GM10847 (cell line): ENCODE measurements around the gene CCDC188.

Source experiments
- POLR2A ChIP-seq: IDR thresholded peaks from 2 replicates; pipeline ENCODE4 v1.6.1; 2011; ENCODE audit not compliant: insufficient read length; ENCODE audit errors: extremely low read depth

CCDC188 gene

DNA sequence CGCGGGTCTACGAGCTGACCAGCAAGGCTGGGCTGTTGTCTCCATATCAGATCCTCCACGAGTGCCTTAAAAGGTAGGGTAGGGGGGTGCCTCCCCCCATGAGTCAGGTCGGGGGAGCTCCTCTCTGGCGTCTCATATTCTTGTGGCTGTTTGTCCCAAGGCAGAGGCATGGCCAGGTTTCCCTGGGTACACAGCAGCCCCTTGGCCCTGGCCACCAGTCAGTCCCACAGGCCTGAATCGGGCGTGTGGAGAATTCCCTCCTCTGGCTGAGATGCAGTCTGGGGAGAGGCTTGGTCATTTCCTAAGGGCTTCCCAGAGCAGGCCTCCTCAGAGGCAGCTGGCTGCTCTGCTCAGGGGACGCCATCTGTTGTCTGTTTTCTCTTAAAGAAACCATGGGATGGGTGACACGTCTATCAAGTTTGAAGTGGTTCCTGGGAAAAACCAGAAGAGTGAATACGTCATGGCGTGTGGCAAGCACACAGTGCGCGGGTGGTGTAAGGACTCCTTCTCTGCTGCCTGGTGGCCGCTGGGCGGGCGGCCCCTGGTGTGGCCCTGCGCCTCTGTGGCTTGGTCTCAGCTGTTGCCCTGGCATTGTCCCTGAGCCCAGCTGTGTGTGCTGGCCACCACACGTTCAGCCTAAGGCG lies 44.5 kb downstream of the CCDC188 start:
- TF ChIP-seq POLR2A = no peak

DNA sequence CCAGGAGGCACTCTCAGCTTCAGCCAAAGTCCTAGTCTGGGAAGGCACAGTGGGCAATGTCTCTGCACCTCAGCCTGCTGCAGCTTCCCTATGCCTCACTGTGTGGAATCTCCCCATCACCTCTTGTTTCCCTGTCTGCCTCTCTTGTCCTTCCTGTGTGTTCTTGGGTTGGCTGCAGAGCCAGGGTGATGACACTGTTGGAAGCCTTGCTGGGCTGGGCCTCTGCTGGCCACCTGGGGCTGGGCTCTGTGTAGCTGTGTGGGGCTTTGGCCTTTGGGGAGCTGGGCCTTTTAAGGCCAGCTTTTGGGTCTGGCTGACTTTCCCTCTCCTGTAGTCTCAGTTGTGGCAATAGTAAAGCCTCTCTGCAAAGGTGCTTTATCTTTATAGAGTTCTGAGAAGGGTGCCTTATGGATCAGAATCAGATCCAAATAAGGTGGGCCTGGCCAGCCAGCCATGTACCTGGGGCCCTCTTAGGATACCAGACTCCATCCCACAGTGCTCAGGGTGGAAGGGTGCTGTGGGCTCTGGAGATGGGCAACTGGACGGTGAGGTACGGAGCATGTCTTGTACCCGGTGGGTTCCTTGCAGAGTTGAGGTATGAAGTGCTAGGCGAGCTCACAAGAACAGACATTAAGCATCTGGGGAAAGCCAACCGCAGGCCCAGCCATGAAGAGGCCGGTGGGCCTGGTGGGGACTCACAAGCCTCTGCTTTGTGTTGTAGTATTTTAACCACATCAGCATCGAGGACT lies 45.2 kb downstream of the CCDC188 start:
- TF ChIP-seq POLR2A = no peak

DNA sequence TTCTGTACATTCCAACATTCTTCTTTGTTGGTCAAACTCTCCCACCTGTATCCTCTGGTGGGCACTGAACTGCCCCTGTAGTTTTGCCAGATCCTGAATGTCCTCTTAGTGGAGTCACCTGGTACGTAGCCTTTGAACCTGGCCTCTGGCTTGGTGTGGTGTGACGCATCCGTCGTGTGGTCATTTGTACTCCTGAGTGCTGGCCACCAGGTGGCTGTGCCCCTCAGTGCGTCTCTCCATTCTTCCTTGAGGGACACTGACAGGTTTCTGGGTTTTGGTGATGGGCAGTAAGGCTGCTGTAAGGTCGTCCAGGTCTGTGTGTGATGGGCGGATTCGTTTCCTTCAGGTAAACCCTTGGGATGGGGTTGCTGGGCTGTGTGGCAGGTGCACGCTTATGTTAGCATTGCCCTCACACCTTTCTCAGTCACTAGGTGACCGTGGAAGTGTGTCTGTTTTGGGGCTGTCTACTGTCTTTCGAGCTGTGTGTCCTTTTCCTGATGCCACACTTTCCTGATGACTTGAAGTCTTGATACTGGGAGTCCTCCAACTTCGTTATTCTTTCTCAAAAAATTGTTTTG lies 48.6 kb downstream of the CCDC188 start:
- no peak for TF ChIP-seq POLR2A

DNA sequence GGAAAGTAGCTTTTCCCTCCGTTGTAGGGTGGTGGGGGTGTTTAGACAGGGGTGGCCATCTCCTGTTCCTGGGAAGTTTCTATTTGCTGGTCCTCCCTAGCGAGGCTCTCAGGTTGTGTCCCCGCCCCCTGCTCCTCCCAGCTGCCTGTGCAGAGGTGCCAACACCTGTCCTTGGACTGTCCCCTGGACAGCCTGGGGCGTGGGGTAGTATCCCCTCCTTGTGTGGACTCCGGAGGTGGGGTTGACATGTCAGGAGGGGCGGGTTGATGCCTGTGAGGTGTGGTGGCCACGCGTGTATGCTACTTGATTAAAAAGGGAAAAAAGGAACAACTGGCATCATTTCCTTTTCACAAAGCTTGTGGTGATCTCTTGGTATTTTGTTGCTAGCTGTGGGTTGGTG lies 49.2 kb downstream of the CCDC188 start:
- TF ChIP-seq POLR2A = no peak

DNA sequence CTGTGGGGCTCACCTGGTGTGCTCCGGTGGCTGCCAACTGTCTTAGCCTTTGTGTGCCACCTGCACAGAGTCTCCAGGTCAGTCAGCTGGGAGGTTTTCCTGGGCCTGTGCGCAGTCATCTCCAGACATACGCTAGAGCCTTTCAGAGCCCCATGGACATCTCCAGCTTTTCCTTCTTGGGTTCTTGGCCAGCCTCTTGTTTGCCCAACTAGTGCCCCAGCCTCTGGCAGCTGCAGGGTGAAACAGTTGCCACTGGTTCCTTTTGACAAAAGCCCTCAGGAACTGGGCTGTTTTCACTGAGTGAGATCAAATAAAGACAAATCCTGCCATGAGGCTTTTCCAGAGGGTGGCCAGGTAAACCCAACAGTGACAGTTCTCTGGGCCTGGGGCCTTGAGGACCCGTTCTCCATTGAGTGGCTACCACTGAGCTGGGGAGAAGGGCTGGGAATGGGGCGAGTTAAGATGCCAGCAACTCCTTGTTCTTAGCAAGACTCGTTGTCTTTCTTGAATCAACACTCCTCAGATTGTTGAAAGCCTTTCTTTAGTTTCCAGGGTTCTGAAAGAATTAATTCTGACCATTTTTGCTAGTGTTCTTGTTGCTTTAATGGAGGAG lies 51.6 kb downstream of the CCDC188 start:
- no peak for TF ChIP-seq POLR2A
